WTC11 (cell line): ENCODE results near the gene M1AP. TPM values are rescaled to one million over a fixed set of nuclear protein-coding genes. Genes with fewer than 3 reads are reported as not detected.

ENCODE experiments used
- ATAC-seq: fragments of 200-7000 bp; cut with Tn5 transposase; 2 replicates; pipeline ENCODE4 v1.10.0; 2021; ENCODE audit warnings: mild to moderate bottlenecking, moderate library complexity
- CTCF ChIA-PET: fragments of 300-600 bp; sonication (Branson Sonifier 250); formaldehyde crosslinking; loops from one replicate; lab custom pipeline; 2021; ENCODE audit warnings: antibody characterized with exemption; lab: Charles Lee
- POLR2A ChIA-PET: fragments of 350-600 bp; sonication (Branson Sonifier 250); formaldehyde crosslinking; loops from one replicate; lab custom pipeline; 2021; ENCODE audit warnings: antibody characterized with exemption; lab: Charles Lee
- DNase-seq: peaks from one replicate; pipeline ENCODE4 v3.0.0; 2021; ENCODE audit warnings: low spot score
- H3K27ac Mint-ChIP-seq: 2 replicates; pipeline ENCODE4 v1.8.0; 2021; ENCODE audit warnings: mixed read lengths
- H3K27me3 Mint-ChIP-seq: 2 replicates; pipeline ENCODE4 v1.8.0; 2021; ENCODE audit warnings: low read depth, mild to moderate bottlenecking, moderate library complexity, mixed read lengths
- H3K36me3 Mint-ChIP-seq: 2 replicates; pipeline ENCODE4 v1.8.0; 2021; ENCODE audit warnings: mixed read lengths
- H3K4me1 Mint-ChIP-seq: 2 replicates; pipeline ENCODE4 v1.8.0; 2022; ENCODE audit warnings: mixed read lengths
- H3K4me3 Mint-ChIP-seq: 2 replicates; pipeline ENCODE4 v1.8.0; 2021; ENCODE audit warnings: mild to moderate bottlenecking, moderate library complexity, mixed read lengths
- H3K9me3 Mint-ChIP-seq: 2 replicates; pipeline ENCODE4 v1.8.0; 2021; ENCODE audit warnings: mixed read lengths
- ATF2 ChIP-seq: sonication (generic); formaldehyde crosslinking; IDR thresholded peaks from 2 replicates; pipeline ENCODE4 v1.8.1; 2022; ENCODE audit warnings: low read depth, missing genetic modification reagents, borderline replicate concordance
- CTCF ChIP-seq: fragments of 200-600 bp; IDR thresholded peaks from 2 replicates; pipeline ENCODE4 v1.8.0; 2022; ENCODE audit warnings: antibody characterized with exemption
- E2F1 ChIP-seq: sonication (generic); formaldehyde crosslinking; IDR thresholded peaks from 2 replicates; pipeline ENCODE4 v1.8.0; 2022; ENCODE audit warnings: mild to moderate bottlenecking, missing genetic modification reagents
- ESRRA ChIP-seq: sonication (generic); formaldehyde crosslinking; IDR thresholded peaks from 2 replicates; pipeline ENCODE4 v1.8.1; 2022; ENCODE audit warnings: mild to moderate bottlenecking, missing genetic modification reagents, borderline replicate concordance
- ETV6 ChIP-seq: sonication (generic); formaldehyde crosslinking; IDR thresholded peaks from 2 replicates; pipeline ENCODE4 v1.8.1; 2022; ENCODE audit warnings: mild to moderate bottlenecking, missing genetic modification reagents
- FOXJ3 ChIP-seq: sonication (generic); formaldehyde crosslinking; IDR thresholded peaks from 2 replicates; pipeline ENCODE4 v1.9.0; 2021; ENCODE audit warnings: missing genetic modification reagents, mild to moderate bottlenecking, borderline replicate concordance
- FOXK1 ChIP-seq: sonication (generic); formaldehyde crosslinking; IDR thresholded peaks from 2 replicates; pipeline ENCODE4 v1.8.0; 2022; ENCODE audit warnings: mild to moderate bottlenecking, moderate library complexity, missing genetic modification reagents
- FOXP1 ChIP-seq: sonication (generic); formaldehyde crosslinking; IDR thresholded peaks from 2 replicates; pipeline ENCODE4 v1.8.0; 2022; ENCODE audit warnings: missing genetic modification reagents, mild to moderate bottlenecking, moderate library complexity, borderline replicate concordance
- FOXP4 ChIP-seq: sonication (generic); formaldehyde crosslinking; IDR thresholded peaks from 2 replicates; pipeline ENCODE4 v1.8.0; 2022; ENCODE audit warnings: mild to moderate bottlenecking, missing genetic modification reagents
- GABPB1 ChIP-seq: sonication (generic); formaldehyde crosslinking; IDR thresholded peaks from 2 replicates; pipeline ENCODE4 v1.8.1; 2023; ENCODE audit warnings: mild to moderate bottlenecking, missing genetic modification reagents
- GTF2I ChIP-seq: fragments of 250-450 bp; sonication (Bioruptor Pico); conservative IDR thresholded peaks from 2 replicates; pipeline ENCODE4 v1.4.0; 2021; ENCODE audit warnings: mild to moderate bottlenecking
- IRF2 ChIP-seq: sonication (generic); formaldehyde crosslinking; IDR thresholded peaks from 2 replicates; pipeline ENCODE4 v1.8.0; 2022; ENCODE audit warnings: low read depth, missing genetic modification reagents, borderline replicate concordance
- JUN ChIP-seq: sonication (generic); formaldehyde crosslinking; IDR thresholded peaks from 2 replicates; pipeline ENCODE4 v1.8.0; 2023; ENCODE audit warnings: mild to moderate bottlenecking, missing genetic modification reagents
- MYBL2 ChIP-seq: sonication (generic); formaldehyde crosslinking; IDR thresholded peaks from 2 replicates; pipeline ENCODE4 v1.8.1; 2023; ENCODE audit warnings: mild to moderate bottlenecking, moderate library complexity, missing genetic modification reagents
- NFE2L1 ChIP-seq: sonication (generic); formaldehyde crosslinking; IDR thresholded peaks from 2 replicates; pipeline ENCODE4 v1.8.1; 2023; ENCODE audit warnings: missing genetic modification reagents
- NR2C2 ChIP-seq: sonication (generic); formaldehyde crosslinking; IDR thresholded peaks from 2 replicates; pipeline ENCODE4 v1.8.0; 2022; ENCODE audit warnings: mild to moderate bottlenecking, missing genetic modification reagents
- NR3C1 ChIP-seq: sonication (generic); formaldehyde crosslinking; conservative IDR thresholded peaks from 2 replicates; pipeline ENCODE4 v1.8.1; 2023; ENCODE audit warnings: low read depth, mild to moderate bottlenecking, missing genetic modification reagents
- STAT6 ChIP-seq: sonication (generic); formaldehyde crosslinking; conservative IDR thresholded peaks from 2 replicates; pipeline ENCODE4 v1.8.1; 2023; ENCODE audit warnings: mild to moderate bottlenecking, low read depth, missing genetic modification reagents, moderate library complexity
- TP53 ChIP-seq: sonication (generic); formaldehyde crosslinking; IDR thresholded peaks from 2 replicates; pipeline ENCODE4 v1.8.1; 2023; ENCODE audit warnings: mild to moderate bottlenecking, missing genetic modification reagents
- ZBTB21 ChIP-seq: sonication (generic); formaldehyde crosslinking; IDR thresholded peaks from 2 replicates; pipeline ENCODE4 v1.8.1; 2023; ENCODE audit warnings: mild to moderate bottlenecking, missing genetic modification reagents, borderline replicate concordance
- ZNF219 ChIP-seq: sonication (generic); formaldehyde crosslinking; IDR thresholded peaks from 2 replicates; pipeline ENCODE4 v1.8.0; 2023; ENCODE audit warnings: missing genetic modification reagents, mild to moderate bottlenecking, borderline replicate concordance
- ZNF396 ChIP-seq: fragments of 250-450 bp; sonication (Bioruptor Pico); IDR thresholded peaks from 2 replicates; pipeline ENCODE4 v1.8.0; 2021; ENCODE audit warnings: mild to moderate bottlenecking, moderate library complexity, borderline replicate concordance
- total RNA-seq: library from RNA; stranded (reverse); gene quantifications from 3 replicates; pipeline ENCODE4 v1.2.3, GENCODE V29; 2021

Gene M1AP
- total RNA-seq, 1 experiment from 2014 or later = 5.9 TPM

GRCh38 chr2:74556159-74556558, 92.0 kb downstream of the M1AP start:
- peaks cover 27% of the 10 kb centered on the region for H3K4me1 Mint-ChIP-seq
- DNase-seq (no peak), ATAC-seq (no peak)
- no peaks in the 10 kb centered on the region for H3K9me3 Mint-ChIP-seq
- TF ChIP-seq ATF2 = no peak
- TF ChIP-seq GABPB1 = no peak
- no peak for TF ChIP-seq FOXP1 (CRISPR knock-in tag)
- H3K27ac Mint-ChIP-seq = no peak overlapping the region
- no peaks in the 10 kb centered on the region for H3K36me3 Mint-ChIP-seq
- H3K4me3 Mint-ChIP-seq = peak overlapping the region; percentile 84
- H3K27me3 Mint-ChIP-seq = peaks cover 64% of the 10 kb centered on the region
- ChIA-PET POLR2A (no interaction called here), CTCF (interaction anchor here (1.2 kb wide), 1 partner anchor 16 kb away, joined by 3 read pairs; no protein-coding TSS in a partner anchor)

GRCh38 chr2:74555610-74556103, 92.5 kb downstream of the M1AP start:
- no peaks in the 10 kb centered on the region for H3K36me3 Mint-ChIP-seq
- H3K4me3 Mint-ChIP-seq = peak overlapping the region; percentile 84
- ATAC-seq (no peak), DNase-seq (no peak)
- peaks cover 67% of the 10 kb centered on the region for H3K27me3 Mint-ChIP-seq
- peaks cover 25% of the 10 kb centered on the region for H3K4me1 Mint-ChIP-seq
- ChIA-PET CTCF (interaction anchor here (1.2 kb wide), 1 partner anchor 17 kb away, joined by 3 read pairs; no protein-coding TSS in a partner anchor), POLR2A (interaction anchor here (0.7 to 0.9 kb wide), 2 partner anchors 32 to 98 kb away, joined by 3 read pairs; no protein-coding TSS in a partner anchor)
- TF ChIP-seq ZNF396 (CRISPR knock-in tag) = no peak
- no peak for TF ChIP-seq NR2C2 (CRISPR knock-in tag)
- no peak for TF ChIP-seq TP53 (CRISPR knock-in tag)
- H3K27ac Mint-ChIP-seq = no peak overlapping the region
- no peaks in the 10 kb centered on the region for H3K9me3 Mint-ChIP-seq

- H3K27me3 Mint-ChIP-seq = peaks cover 67% of the 10 kb centered on the region
- H3K27ac Mint-ChIP-seq = 0 out of 2 replicates have a peak overlapping the region, but pooled peaks have one; percentile 53
- peak overlapping the region; percentile 84 for H3K4me3 Mint-ChIP-seq
- peak; percentile 55 for DNase-seq
- H3K4me1 Mint-ChIP-seq = peaks cover 24% of the 10 kb centered on the region
- CTCF ChIA-PET = interaction anchor here (1.2 kb wide), 1 partner anchor 17 kb away, joined by 3 read pairs; no protein-coding TSS in a partner anchor
- peaks cover 2% of the 10 kb centered on the region; the same call in 1 of the 2 replicates for H3K36me3 Mint-ChIP-seq
- ATAC-seq = peak; percentile 40
- POLR2A ChIA-PET = interaction anchor here (0.7 to 1.1 kb wide), 3 partner anchors 33 to 553 kb away, joined by 3 to 5 read pairs (median 3); no protein-coding TSS in a partner anchor
- H3K9me3 Mint-ChIP-seq = no peaks in the 10 kb centered on the region
- TF ChIP-seq E2F1 (CRISPR knock-in tag) = no peak
- no peak for TF ChIP-seq FOXK1
- TF ChIP-seq NR3C1 = no peak
- no peak for TF ChIP-seq GTF2I (CRISPR knock-in tag)
- no peak for TF ChIP-seq ZBTB21 (CRISPR knock-in tag)
- no peak for TF ChIP-seq FOXP4
- no peak for TF ChIP-seq STAT6 (CRISPR knock-in tag)
- TF ChIP-seq JUN (CRISPR knock-in tag) = no peak
- TF ChIP-seq ESRRA = no peak
- no peak; the same call in 1 of the 2 replicates for TF ChIP-seq ETV6 (CRISPR knock-in tag)
- 0 out of 2 replicates have a peak, but pooled peaks have one; percentile 14 for TF ChIP-seq MYBL2 (CRISPR knock-in tag)
- no peak for TF ChIP-seq NFE2L1 (CRISPR knock-in tag)
- TF ChIP-seq CTCF = no peak
- no peak for TF ChIP-seq IRF2 (CRISPR knock-in tag)
- no peak for TF ChIP-seq FOXJ3
- TF ChIP-seq ZNF219 (CRISPR knock-in tag) = no peak
Measured at GRCh38 chr2:74554820-74555531, 93.2 kb downstream of the M1AP start.
